WTC11 (cell line): ENCODE results near the gene DNAJC10. TPM values are rescaled to one million over a fixed set of nuclear protein-coding genes. Genes with fewer than 3 reads are reported as not detected.

Source experiments
- ATAC-seq: fragments of 200-7000 bp; cut with Tn5 transposase; 2 replicates; pipeline ENCODE4 v1.10.0; 2021; ENCODE audit warnings: mild to moderate bottlenecking, moderate library complexity
- CTCF ChIA-PET: fragments of 300-600 bp; sonication (Branson Sonifier 250); formaldehyde crosslinking; loops from one replicate; lab custom pipeline; 2021; ENCODE audit warnings: antibody characterized with exemption; lab: Charles Lee
- POLR2A ChIA-PET: fragments of 350-600 bp; sonication (Branson Sonifier 250); formaldehyde crosslinking; loops from one replicate; lab custom pipeline; 2021; ENCODE audit warnings: antibody characterized with exemption; lab: Charles Lee
- DNase-seq: peaks from one replicate; pipeline ENCODE4 v3.0.0; 2021; ENCODE audit warnings: low spot score
- H3K27ac Mint-ChIP-seq: 2 replicates; pipeline ENCODE4 v1.8.0; 2021; ENCODE audit warnings: mixed read lengths
- H3K27me3 Mint-ChIP-seq: 2 replicates; pipeline ENCODE4 v1.8.0; 2021; ENCODE audit warnings: low read depth, mild to moderate bottlenecking, moderate library complexity, mixed read lengths
- H3K36me3 Mint-ChIP-seq: 2 replicates; pipeline ENCODE4 v1.8.0; 2021; ENCODE audit warnings: mixed read lengths
- H3K4me1 Mint-ChIP-seq: 2 replicates; pipeline ENCODE4 v1.8.0; 2022; ENCODE audit warnings: mixed read lengths
- H3K4me3 Mint-ChIP-seq: 2 replicates; pipeline ENCODE4 v1.8.0; 2021; ENCODE audit warnings: mild to moderate bottlenecking, moderate library complexity, mixed read lengths
- H3K9me3 Mint-ChIP-seq: 2 replicates; pipeline ENCODE4 v1.8.0; 2021; ENCODE audit warnings: mixed read lengths
- FOXK1 ChIP-seq: sonication (generic); formaldehyde crosslinking; IDR thresholded peaks from 2 replicates; pipeline ENCODE4 v1.8.0; 2022; ENCODE audit warnings: mild to moderate bottlenecking, moderate library complexity, missing genetic modification reagents
- GRHL2 ChIP-seq: fragments of 250-450 bp; sonication (Bioruptor Pico); IDR thresholded peaks from 2 replicates; pipeline ENCODE4 v1.8.0; 2022; ENCODE audit warnings: mild to moderate bottlenecking, moderate library complexity; ENCODE audit not compliant: insufficient replicate concordance, severe bottlenecking
- IRF2 ChIP-seq: sonication (generic); formaldehyde crosslinking; IDR thresholded peaks from 2 replicates; pipeline ENCODE4 v1.8.0; 2022; ENCODE audit warnings: low read depth, missing genetic modification reagents, borderline replicate concordance
- JAZF1 ChIP-seq: fragments of 250-450 bp; sonication (Bioruptor Pico); IDR thresholded peaks from 2 replicates; pipeline ENCODE4 v1.9.0; 2021; ENCODE audit warnings: moderate library complexity, mild to moderate bottlenecking, inconsistent platforms
- JUN ChIP-seq: sonication (generic); formaldehyde crosslinking; IDR thresholded peaks from 2 replicates; pipeline ENCODE4 v1.8.0; 2023; ENCODE audit warnings: mild to moderate bottlenecking, missing genetic modification reagents
- KAT7 ChIP-seq: sonication (generic); formaldehyde crosslinking; IDR thresholded peaks from 2 replicates; pipeline ENCODE4 v1.8.1; 2023; ENCODE audit warnings: missing genetic modification reagents, mild to moderate bottlenecking, borderline replicate concordance
- MYBL2 ChIP-seq: sonication (generic); formaldehyde crosslinking; IDR thresholded peaks from 2 replicates; pipeline ENCODE4 v1.8.1; 2023; ENCODE audit warnings: mild to moderate bottlenecking, moderate library complexity, missing genetic modification reagents
- NR3C1 ChIP-seq: sonication (generic); formaldehyde crosslinking; conservative IDR thresholded peaks from 2 replicates; pipeline ENCODE4 v1.8.1; 2023; ENCODE audit warnings: low read depth, mild to moderate bottlenecking, missing genetic modification reagents
- SMAD4 ChIP-seq: sonication (generic); formaldehyde crosslinking; IDR thresholded peaks from 2 replicates; pipeline ENCODE4 v1.8.0; 2022; ENCODE audit warnings: mild to moderate bottlenecking, missing genetic modification reagents
- ZNF121 ChIP-seq: sonication (generic); formaldehyde crosslinking; IDR thresholded peaks from 2 replicates; pipeline ENCODE4 v1.8.0; 2023; ENCODE audit warnings: missing genetic modification reagents
- ZNF219 ChIP-seq: sonication (generic); formaldehyde crosslinking; IDR thresholded peaks from 2 replicates; pipeline ENCODE4 v1.8.0; 2023; ENCODE audit warnings: missing genetic modification reagents, mild to moderate bottlenecking, borderline replicate concordance
- total RNA-seq: library from RNA; stranded (reverse); gene quantifications from 3 replicates; pipeline ENCODE4 v1.2.3, GENCODE V29; 2021
- TF ChIP-seq, protein P1 (sequence below): sonication (generic); formaldehyde crosslinking; IDR thresholded peaks from 2 replicates; pipeline ENCODE4 v1.8.1; 2022; ENCODE audit warnings: mild to moderate bottlenecking, moderate library complexity, missing genetic modification reagents
- TF ChIP-seq, protein P2 (sequence below): sonication (generic); formaldehyde crosslinking; IDR thresholded peaks from 2 replicates; pipeline ENCODE4 v1.8.1; 2023; ENCODE audit warnings: mild to moderate bottlenecking, moderate library complexity, missing genetic modification reagents
- TF ChIP-seq, protein P3 (sequence below): fragments of 250-450 bp; sonication (Bioruptor Pico); IDR thresholded peaks from 2 replicates; pipeline ENCODE4 v1.9.0; 2021; ENCODE audit warnings: moderate library complexity, mild to moderate bottlenecking, inconsistent platforms, borderline replicate concordance
- TF ChIP-seq, protein P4 (sequence below): sonication (generic); formaldehyde crosslinking; IDR thresholded peaks from 2 replicates; pipeline ENCODE4 v1.8.0; 2022; ENCODE audit warnings: mild to moderate bottlenecking, missing genetic modification reagents
- TF ChIP-seq, protein P5 (sequence below): sonication (generic); formaldehyde crosslinking; IDR thresholded peaks from 2 replicates; pipeline ENCODE4 v1.8.0; 2022; ENCODE audit warnings: mild to moderate bottlenecking, missing genetic modification reagents

Gene DNAJC10
- total RNA-seq, 1 experiment from 2014 or later, result 109 TPM

DNA sequence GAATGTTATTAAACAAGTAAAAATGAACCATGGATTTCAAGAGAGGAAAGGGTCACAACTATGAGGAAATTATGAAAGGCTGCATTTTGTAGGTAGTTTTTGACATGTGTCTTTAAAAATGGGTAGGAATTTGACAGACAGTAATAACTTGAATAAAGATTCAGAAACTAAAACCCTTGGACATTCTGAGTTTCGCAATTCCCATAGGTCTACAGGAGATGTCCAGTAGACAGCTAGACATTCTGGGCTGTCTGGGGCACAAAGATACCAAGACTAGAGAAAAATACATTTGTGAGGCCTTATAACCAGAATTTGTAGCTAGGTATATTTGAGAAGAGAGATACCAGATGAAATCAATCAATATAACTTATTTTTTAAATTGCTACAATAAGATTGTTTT, 42.3 kb downstream of the DNAJC10 start:
- H3K9me3 Mint-ChIP-seq, result no peaks in the 10 kb centered on the region
- no peaks in the 10 kb centered on the region for H3K4me1 Mint-ChIP-seq
- no peak overlapping the region for H3K27ac Mint-ChIP-seq
- no peaks in the 10 kb centered on the region for H3K27me3 Mint-ChIP-seq
- no peak overlapping the region for H3K4me3 Mint-ChIP-seq
- ChIA-PET CTCF (interaction anchor here (0.5 to 1.3 kb wide), 2 partner anchors 9 to 300 kb away, joined by 4 to 6 read pairs; no protein-coding TSS in a partner anchor), POLR2A (no interaction called here)
- TF ChIP-seq KAT7 (CRISPR knock-in tag) (no peak), SMAD4 (CRISPR knock-in tag) (no peak), ZNF219 (CRISPR knock-in tag) (no peak), IRF2 (CRISPR knock-in tag) (no peak), JAZF1 (CRISPR knock-in tag) (no peak), ZNF121 (CRISPR knock-in tag) (no peak), JUN (CRISPR knock-in tag) (no peak), NR3C1 (no peak), FOXK1 (CRISPR knock-in tag) (no peak), MYBL2 (CRISPR knock-in tag) (no peak)
- TF ChIP-seq, protein P1, sequence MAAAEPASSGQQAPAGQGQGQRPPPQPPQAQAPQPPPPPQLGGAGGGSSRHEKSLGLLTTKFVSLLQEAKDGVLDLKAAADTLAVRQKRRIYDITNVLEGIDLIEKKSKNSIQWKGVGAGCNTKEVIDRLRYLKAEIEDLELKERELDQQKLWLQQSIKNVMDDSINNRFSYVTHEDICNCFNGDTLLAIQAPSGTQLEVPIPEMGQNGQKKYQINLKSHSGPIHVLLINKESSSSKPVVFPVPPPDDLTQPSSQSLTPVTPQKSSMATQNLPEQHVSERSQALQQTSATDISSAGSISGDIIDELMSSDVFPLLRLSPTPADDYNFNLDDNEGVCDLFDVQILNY (CRISPR knock-in tag), result no peak
- TF ChIP-seq, protein P2, sequence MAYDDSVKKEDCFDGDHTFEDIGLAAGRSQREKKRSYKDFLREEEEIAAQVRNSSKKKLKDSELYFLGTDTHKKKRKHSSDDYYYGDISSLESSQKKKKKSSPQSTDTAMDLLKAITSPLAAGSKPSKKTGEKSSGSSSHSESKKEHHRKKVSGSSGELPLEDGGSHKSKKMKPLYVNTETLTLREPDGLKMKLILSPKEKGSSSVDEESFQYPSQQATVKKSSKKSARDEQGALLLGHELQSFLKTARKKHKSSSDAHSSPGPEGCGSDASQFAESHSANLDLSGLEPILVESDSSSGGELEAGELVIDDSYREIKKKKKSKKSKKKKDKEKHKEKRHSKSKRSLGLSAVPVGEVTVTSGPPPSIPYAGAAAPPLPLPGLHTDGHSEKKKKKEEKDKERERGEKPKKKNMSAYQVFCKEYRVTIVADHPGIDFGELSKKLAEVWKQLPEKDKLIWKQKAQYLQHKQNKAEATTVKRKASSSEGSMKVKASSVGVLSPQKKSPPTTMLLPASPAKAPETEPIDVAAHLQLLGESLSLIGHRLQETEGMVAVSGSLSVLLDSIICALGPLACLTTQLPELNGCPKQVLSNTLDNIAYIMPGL, result no peak
- TF ChIP-seq, protein P3, sequence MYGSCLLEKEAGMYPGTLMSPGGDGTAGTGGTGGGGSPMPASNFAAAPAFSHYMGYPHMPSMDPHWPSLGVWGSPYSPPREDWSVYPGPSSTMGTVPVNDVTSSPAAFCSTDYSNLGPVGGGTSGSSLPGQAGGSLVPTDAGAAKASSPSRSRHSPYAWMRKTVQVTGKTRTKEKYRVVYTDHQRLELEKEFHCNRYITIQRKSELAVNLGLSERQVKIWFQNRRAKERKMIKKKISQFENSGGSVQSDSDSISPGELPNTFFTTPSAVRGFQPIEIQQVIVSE, result no peak
- TF ChIP-seq, protein P4, sequence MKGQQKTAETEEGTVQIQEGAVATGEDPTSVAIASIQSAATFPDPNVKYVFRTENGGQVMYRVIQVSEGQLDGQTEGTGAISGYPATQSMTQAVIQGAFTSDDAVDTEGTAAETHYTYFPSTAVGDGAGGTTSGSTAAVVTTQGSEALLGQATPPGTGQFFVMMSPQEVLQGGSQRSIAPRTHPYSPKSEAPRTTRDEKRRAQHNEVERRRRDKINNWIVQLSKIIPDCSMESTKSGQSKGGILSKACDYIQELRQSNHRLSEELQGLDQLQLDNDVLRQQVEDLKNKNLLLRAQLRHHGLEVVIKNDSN, result no peak
- ATAC-seq, result no peak
- DNase-seq, result no peak
- H3K36me3 Mint-ChIP-seq, result peaks cover 39% of the 10 kb centered on the region

DNA sequence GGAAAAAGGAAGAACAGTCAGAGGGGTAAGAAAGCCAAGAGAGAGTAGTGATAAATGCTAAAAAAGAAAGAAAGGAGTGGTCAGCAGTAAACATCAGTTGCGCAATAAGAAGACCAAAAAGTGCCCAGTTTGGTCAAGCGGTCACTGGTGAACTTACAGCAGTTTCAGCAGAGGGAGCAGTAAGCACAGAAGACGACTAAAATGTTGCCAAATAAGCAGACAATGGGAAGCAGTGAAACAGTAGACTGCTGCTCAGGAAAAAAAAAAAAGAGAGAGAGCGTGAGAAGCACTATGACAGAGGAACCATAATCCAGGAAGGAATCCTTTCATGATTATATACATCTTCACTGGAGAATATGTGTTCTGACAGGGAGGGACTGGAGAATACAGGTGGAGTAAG, 45.8 kb downstream of the DNAJC10 start:
- no peaks in the 10 kb centered on the region for H3K9me3 Mint-ChIP-seq
- ATAC-seq, result no peak
- POLR2A ChIA-PET, result no interaction called here

More for the DNA sequence above, 45.8 kb downstream of the DNAJC10 start:
- Mint-ChIP-seq H3K27me3 (no peaks in the 10 kb centered on the region), H3K36me3 (peaks cover 29% of the 10 kb centered on the region), H3K4me3 (no peak overlapping the region), H3K4me1 (no peaks in the 10 kb centered on the region), H3K27ac (peak overlapping the region; percentile 44)
- no peak for DNase-seq
- CTCF ChIA-PET, result interaction anchor here (1.3 to 2.6 kb wide), 3 partner anchors 12 to 105 kb away, joined by 6 to 17 read pairs (median 12); partner anchors contain the start of gene FRZB
- no peak for TF ChIP-seq IRF2 (CRISPR knock-in tag)
- TF ChIP-seq, protein P5, sequence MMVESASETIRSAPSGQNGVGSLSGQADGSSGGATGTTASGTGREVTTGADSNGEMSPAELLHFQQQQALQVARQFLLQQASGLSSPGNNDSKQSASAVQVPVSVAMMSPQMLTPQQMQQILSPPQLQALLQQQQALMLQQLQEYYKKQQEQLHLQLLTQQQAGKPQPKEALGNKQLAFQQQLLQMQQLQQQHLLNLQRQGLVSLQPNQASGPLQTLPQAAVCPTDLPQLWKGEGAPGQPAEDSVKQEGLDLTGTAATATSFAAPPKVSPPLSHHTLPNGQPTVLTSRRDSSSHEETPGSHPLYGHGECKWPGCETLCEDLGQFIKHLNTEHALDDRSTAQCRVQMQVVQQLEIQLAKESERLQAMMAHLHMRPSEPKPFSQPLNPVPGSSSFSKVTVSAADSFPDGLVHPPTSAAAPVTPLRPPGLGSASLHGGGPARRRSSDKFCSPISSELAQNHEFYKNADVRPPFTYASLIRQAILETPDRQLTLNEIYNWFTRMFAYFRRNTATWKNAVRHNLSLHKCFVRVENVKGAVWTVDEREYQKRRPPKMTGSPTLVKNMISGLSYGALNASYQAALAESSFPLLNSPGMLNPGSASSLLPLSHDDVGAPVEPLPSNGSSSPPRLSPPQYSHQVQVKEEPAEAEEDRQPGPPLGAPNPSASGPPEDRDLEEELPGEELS (CRISPR knock-in tag), result no peak
- no peak for TF ChIP-seq GRHL2
